ENCODE data around the gene MAP4K4. TPM values are rescaled to one million over a fixed set of nuclear protein-coding genes. Genes with fewer than 3 reads are reported as not detected.
"Not testable (repeated sequence)": the region's sequence is repeated elsewhere in the genome, so short reads cannot be mapped to it uniquely, and the experiment has no call there.

Gene MAP4K4
- polyA plus RNA-seq, 3 donors, result 75.5 to 81.3 (median 78.3) TPM

DNA sequence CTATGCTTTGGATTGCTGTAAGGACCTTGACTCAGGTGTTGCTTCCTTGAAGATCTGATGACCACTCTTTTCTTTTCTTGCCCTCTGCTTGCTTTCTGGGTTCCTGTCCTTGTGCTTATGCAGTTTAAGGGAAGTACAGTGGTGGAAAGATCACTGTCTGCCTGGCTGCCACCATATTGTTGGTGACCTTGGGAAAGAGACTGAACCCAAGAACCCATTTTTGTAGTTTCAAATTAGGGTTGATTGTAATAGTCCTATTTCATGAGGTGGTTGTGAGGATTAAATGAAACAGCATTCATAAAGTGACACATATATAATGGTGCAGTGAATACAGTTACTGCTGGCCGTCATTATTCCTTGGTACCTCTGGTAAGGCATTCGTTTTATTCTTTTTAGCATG, 41.1 kb downstream of the MAP4K4 start:
- DNase-seq (ENCODE audit: low read depth in 3 of 3, low spot score in 2 of 3), result no peak

DNA sequence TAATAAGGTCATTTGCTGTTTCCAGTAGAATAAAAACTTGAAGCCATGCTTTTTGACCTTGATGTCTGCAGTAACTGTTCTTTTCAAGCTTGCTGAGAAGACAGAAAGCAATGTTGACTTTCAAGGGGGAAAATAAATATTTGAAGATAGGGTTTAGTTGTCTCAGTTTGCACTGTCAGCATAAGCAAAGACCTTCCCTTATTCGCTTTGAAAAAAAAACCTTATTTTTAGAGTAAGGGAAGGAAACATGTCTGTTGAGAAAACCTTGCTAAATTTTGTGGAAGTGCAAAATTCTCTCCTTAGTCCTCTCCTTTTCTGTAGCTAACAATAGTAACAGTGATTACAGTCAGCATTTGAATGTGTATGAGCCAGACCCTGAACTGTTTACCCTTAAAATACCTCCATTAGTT, 43.1 kb downstream of the MAP4K4 start:
- DNase-seq (ENCODE audit: low read depth in 3 of 3, low spot score in 2 of 3), result no peak

DNA sequence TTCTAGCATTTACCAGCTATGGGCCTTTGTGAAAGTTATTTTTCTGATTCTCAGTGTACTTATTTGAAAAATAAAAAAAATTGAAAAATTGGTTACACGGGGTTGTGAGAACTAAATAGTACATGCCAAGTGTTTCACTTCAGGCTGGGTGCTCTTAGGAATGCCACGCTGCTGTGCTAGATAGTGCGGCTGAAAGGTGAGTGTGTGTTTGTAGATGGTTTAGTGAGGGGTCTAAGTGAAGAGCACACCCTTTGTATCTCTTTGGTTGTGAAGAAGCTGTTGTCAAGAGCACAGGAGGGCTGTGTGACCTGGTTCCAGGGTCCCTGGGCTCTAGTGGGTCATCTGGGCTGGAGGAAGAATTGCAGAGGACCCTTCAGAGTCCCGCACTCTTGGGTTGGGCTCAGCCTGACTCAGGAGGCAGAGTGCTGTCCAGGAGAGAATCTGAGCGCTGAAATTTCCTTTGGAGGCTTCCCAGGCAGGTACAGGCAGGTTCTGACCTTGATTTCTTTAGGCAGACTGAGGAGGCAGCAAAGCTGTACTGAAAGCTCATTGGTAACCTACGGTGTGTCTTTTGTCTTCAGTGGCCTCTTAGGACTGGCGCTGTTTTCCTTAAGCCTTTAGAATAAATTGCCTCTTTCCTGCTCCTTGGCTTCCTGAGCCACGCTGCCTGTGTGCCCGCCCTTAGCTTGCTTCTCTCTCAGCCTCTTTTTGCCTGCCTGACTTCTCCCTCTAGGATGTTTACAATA, 44.4 kb downstream of the MAP4K4 start:
- DNase-seq (ENCODE audit: low read depth in 3 of 3, low spot score in 2 of 3), result no peak

DNA sequence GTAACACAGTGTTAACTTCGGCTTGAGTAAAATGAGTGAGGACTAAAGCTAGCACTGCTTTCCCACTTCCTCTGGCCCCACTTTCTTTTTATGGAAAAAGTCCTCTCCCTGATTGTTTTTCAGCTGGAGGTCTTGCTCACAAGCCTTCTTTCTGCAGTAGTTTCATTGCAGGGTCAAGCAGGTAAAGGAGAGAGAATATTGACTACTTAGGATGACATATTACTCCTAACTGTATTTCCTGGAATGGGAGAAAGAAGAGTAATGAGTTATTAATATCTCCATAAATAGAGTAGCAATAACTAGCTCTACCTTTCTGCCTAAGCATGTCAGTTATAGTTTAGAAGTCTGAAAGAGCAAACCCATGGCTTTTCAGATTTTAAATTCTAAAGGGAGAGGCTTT, 45.0 kb downstream of the MAP4K4 start:
- no peak for DNase-seq (ENCODE audit: low read depth in 3 of 3, low spot score in 2 of 3)

DNA sequence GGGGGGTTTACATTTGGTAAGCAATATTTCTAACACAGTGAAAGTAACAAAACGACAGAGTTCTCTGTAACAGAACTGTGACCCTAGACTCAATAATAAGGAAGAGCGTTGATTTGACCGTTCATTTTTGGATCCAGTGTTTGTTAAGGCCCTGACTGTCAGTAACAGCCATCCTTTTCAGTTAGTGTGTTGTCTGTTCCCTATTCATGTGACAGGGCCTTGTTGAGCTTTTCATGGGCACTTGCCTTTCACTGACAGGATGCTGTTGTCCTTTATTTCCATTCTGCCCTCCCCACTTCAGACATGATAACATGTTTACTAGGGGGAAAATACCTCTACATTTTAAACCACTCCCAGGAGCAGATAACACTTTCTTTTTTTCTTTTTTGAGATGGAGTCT, 45.8 kb downstream of the MAP4K4 start:
- no peak for DNase-seq (ENCODE audit: low read depth in 3 of 3, low spot score in 2 of 3)

DNA sequence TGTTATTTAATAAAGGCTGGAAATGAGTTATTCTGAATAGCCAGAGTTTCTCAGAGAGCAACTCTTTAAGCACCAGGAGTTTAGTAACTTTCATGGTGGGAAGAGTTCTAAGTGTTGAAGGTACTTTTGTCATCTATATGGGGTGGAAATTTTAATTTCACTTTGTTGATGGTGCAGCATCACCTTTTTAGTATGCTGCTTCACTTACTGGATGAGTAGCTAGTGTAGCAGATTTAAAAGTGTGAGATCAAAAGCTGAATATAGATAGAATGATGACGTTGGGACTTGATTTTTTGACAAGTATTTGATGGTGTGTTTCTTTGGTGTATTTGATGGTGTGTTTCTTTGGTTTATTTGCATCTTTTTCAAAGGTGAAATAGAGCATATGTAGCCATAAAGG, 47.3 kb downstream of the MAP4K4 start:
- no peak for DNase-seq (ENCODE audit: low read depth in 3 of 3, low spot score in 2 of 3)

DNA sequence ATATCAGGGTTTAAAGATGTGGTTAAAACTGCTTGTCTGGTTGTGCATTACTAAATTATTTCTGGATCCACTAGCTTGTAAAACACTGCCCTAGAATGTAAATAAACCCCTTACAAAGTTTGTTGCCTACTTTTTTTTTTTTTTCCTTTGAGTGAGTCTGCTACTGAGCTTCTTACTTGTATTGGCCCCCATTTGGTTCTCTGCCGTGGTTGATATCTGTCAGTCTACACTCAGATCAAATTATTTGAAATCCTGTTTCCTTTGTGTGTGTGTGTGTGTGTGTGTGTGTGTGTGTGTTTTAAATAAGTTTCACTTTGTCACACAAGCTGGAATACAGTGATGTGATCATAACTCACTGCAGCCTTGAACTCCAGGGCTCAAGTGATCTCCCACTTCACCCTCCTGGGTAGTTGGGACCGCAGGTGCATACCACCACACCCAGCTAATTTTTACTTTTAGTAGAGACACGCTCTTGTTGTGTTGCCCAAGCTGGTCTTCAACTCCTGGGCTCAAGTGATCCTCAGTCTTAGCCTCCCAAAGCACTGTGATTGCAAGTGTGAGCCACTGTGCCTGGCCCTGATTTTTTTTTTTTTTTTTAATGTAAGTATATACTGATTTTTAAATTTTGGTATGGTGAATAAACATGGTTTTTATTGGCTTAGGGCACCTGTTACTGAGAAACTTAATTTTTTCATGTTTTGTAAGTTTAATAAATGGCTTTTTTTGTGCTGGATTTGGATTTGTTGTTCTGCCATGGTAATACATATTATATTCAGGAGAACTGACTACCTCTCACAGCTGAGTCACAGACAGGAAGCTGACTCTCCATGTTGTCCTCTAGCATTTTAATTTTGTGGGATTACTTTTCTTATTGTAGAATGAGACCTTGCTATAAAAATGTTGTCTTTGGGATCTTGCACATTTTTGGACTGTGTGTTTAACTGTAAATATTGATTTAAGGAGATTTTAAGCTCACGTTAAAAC, 48.5 kb downstream of the MAP4K4 start:
- DNase-seq (ENCODE audit: low read depth in 3 of 3, low spot score in 2 of 3), result no peak

DNA sequence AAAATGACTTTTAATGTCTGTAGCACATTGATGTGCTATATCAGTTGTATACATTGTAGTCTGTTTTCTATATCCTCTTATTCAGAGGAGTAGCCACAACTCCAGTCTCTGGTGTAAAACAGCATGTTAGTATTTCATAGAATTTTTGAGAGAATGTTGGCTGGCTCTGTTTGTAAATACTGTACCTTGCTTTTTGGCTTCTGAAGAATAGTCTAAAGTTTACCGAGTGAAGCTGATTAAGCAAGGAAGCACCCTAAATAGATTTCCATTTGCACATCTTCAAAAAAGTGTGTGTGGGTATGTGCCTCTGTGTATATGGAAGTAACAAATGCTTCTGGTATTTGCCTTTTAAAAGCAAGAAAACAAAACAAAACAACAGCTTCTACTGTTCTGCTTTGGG, 50.5 kb downstream of the MAP4K4 start:
- DNase-seq (ENCODE audit: low read depth in 3 of 3, low spot score in 2 of 3), result no peak

DNA sequence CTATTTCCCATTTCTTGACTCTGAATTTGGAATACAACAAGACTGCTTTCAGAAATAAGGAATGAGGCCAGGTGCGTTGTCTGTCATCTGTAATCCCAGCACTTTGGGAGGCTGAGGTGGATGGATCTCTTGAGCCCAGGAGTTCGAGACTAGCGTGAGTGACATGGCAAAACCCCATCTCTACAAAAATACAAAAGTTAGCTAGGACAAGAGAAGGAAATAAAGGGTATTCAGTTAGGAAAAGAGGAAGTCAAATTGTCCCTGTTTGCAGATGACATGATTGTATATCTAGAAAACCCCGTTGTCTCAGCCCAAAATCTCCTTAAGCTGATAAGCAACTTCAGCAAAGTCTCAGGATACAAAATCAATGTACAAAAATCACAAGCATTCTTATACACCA, 51.0 kb downstream of the MAP4K4 start:
- DNase-seq (ENCODE audit: low read depth in 3 of 3, low spot score in 2 of 3), result not testable (repeated sequence)

DNA sequence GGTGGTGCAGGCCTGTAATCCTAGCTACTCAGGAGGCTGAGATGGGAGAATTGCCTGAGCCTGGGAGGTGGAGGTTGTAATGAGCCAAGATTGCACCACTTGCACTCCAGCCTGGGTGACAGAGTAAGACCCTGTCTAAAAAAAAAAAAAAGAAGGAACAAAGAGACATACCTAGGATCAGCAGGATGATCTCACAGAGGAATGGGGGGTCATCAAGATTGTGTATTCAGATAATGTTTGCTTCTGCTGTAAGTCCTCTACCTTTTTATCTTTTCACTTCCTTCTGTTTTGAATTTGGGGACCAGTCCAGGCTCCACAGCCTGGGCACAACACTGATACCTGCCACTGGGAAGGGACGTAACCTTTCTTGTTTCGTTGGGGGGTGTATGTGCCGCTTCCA, 53.2 kb downstream of the MAP4K4 start:
- DNase-seq (ENCODE audit: low read depth in 3 of 3, low spot score in 2 of 3), result no peak

DNA sequence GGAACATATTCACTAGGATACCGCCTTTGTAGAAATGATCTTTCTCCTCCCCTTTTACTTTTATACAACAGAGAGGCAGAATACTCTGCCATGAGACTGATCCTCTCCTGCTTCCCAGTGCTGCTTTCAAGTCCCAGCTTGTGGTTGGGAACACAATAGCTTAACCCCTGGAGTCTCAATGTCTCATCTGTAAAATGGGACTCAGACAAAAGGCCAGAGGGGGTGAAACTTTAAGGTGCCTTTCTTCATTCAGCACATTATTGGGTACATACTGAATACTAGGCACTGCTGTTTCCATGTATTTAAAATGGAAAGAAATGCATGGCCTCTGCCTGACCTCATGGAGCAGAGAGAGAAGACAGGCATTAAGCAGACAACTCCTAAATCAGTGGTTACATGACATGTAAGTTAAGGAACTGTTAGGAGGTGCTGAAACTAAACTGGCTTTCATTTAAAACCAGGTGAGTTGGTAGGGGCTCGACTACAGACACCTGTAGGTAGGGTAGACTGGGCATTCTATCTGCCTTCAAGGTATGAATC, 53.8 kb downstream of the MAP4K4 start:
- DNase-seq (ENCODE audit: low read depth in 3 of 3, low spot score in 2 of 3), result no peak

DNA sequence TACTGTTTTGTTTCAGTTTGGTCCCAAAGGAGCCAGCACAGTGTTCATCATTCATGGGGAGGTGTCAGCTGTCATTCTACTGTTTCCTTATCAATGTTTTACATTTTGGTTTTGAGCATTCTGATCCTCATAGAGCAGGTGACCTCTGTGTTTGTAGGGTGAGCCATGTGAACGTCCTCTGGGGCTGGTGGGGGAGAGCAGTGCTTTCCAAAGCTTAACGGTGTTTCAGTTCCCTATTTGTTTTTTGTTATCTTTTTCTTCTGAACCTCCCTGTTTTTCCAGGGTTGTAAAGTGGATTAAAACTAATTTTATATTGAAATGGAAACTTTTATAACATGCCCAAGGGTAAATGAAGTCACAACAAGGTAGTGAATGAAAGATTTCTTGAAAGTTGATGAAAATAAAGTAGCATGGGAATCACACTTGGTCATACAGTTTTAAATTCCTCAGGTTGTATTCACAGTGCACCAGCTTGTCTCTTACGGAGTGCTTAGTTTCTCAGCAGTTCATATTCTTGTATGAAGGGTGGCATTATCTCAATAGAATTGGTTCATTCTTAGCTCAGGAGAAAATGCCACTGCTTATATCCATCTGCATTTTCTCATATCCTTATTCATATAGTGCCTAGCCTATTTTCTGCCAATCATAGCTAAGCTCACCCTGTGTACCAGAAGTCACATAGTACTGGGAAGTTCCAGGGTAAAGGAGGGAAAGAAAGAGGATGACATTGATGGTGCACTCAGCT, 54.5 kb downstream of the MAP4K4 start:
- no peak for DNase-seq (ENCODE audit: low read depth in 3 of 3, low spot score in 2 of 3)

DNA sequence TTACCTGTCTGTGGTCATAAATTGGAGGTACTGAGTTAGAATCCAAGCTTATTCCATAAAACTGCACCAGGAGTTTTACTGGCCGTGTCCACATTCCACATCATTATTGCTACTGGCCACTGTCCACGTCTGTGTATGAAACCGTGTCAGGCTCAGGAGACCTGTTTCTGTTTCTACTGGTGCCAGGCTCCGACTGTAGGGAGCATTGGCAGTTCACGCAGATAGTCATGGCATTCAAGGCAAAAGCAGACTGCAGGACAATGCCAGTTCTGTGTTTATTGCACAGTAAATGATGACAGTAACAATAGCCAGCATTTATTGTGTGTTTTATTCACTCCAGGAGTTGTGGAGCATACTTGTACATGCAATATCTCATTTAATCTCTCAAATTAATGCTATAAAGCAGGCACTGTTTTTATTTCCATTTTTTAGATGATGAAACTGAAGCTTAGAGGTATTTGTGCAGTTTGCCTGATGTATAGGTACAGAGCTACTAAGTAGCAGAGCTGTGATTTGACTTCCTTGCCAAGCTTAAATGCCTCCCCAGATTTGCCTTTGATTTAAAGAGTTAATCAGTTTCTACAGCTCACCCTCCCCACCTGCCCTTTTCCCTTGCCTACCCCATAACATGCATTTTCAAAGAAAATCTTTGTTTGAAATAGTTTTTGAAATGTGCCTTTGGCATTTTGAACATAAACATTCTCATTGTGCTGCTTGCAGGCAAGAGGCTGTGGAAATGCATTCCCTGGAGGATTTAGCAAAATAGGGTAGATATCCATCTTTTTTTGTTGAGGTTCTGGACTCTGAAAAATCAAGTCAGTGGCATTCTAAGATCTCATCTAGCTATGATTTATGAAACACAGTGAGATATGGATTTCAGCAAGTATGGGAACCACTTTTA, 55.5 kb downstream of the MAP4K4 start:
- no peak for DNase-seq (ENCODE audit: low read depth in 3 of 3, low spot score in 2 of 3)

DNA sequence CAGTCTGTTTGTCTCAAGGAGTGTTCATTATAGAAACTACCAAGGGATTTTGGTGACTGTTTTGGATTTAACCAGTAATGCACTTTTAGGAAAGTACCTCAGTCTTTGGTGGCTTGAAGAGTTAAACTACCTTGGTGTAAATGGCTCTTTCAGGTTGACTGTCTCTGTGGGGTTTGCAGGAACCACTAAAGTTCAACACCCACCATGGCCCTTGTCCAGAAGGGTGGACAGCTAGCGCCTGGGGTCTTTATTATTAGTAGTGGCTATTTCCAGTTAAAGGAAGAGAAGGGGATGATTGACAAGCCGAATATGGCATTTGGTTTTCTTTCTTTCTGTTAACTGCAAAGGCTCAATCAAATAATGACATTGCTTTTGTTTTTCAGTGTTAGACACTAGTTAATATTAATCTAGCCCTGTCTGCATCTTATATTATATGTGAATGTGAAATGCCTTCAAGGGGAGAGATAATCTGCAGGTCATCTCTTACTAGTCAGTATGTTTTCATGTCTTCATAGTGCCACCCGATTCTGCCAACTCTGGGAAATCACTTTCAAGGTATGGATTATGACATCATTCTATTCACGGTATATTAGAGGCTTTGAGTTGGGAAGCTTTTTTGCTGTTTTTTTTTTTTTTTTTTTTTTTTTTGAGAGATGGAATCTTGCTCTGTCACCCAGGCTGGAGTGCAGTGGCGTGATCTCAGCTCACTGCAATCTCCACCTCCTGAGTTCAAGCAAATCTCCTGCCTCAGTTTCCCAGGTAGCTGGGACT, 56.4 kb downstream of the MAP4K4 start:
- no peak for DNase-seq (ENCODE audit: low read depth in 3 of 3, low spot score in 2 of 3)

DNA sequence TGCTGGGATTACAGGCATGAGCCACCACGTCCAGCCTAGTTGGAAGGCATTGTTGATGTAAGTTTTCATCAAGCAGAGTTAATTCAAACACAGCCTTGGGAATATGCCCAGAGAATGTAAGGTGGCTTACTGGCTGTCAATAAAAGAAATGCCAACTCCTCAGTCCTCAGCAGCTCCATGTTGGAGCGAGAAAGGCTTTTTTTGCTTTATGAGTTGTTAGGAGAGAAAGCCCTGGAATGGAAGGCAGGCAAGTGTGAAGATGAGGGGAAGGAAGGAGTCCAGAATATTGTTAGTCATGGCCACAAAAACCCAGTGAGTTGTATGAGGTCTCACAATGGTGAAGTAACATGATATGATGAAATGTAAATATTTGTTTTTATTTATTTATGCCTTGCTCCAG, 57.1 kb downstream of the MAP4K4 start:
- no peak for DNase-seq (ENCODE audit: low read depth in 3 of 3, low spot score in 2 of 3)

DNA sequence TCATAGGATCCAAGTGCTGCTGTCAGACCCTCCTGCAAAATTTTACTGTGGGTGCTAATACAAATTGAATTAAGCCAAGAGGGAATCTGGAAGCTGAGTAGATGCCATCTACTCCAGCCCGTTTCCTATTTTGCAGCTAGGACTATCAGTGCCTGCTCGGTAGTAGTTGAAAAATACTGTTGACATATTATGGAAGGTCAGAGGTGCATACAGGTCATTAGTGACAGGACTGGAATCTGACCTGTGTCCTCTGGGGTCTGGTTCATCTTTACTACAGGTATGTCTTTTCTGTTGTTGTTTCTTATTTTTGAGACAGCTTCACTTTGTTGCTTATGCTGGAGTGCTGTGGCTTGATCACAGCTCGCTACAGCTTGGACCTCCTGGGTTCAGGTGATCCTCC, 58.8 kb downstream of the MAP4K4 start:
- no peak for DNase-seq (ENCODE audit: low read depth in 3 of 3, low spot score in 2 of 3)

DNA sequence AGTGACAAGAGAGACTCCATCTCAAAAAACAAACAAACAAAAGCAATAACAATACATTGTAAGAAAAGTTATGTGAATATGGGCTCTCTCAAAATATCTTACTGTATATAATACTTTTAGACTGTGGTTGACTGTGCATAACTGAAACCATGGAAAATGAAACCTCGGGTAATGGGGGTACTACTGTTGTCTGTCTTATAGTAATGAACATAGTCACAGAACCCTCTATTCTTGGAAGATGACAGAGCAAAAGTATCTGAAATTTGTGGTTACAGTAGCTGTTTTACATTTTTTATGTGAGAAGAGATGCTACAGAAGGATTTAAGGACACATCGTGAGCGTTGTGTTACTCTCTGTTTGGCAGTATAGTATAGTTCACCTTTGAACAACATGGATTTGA, 60.5 kb downstream of the MAP4K4 start:
- no peak for DNase-seq (ENCODE audit: low read depth in 3 of 3, low spot score in 2 of 3)

DNA sequence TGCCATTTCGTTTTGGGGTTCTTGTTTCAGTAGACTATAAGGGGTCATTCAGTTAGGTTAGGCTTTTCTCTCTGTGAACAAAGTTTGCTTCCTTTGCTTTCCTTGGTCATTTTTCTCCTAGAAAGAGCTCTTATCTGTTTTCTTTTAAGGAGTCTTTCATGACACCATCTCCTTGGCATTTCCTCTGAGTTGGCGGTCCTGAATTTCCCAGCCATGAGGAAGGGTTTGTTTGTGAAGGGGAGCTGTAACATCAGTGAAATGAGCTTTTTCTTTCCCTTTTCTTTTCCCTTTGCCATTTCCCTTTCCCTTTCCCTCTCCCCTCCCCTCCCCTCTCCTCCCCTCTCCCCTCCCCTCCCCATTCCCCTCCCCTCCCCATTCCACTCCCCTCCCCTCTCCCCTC, 61.7 kb downstream of the MAP4K4 start:
- no peak for DNase-seq (ENCODE audit: low read depth in 3 of 3, low spot score in 2 of 3)

Data from right renal cortex interstitium (tissue), 3 donors.